Left renal cortex interstitium (tissue), 4 donors: ENCODE results near the gene SYNE1. TPM values are rescaled to one million over a fixed set of nuclear protein-coding genes. Genes with fewer than 3 reads are reported as not detected.
"Not testable (repeated sequence)": the region's sequence is repeated elsewhere in the genome, so short reads cannot be mapped to it uniquely, and the experiment has no call there.

Experiments
- DNase-seq, 4 donors: peaks; one replicate each; pipeline ENCODE4 v3.0.0-alpha.2; 2013; ENCODE audit warnings: low read depth in 4 of 4, low spot score in 2 of 4, missing footprints in 1 of 4
- polyA plus RNA-seq, 4 donors: library from polyadenylated mRNA; unstranded; fragments of 120-200 nt; gene quantifications; one replicate each; pipeline ENCODE4 v1.2.1, GENCODE V29; 2013; ENCODE audit not compliant: insufficient read length in 4 of 4

SYNE1 gene, protein sequence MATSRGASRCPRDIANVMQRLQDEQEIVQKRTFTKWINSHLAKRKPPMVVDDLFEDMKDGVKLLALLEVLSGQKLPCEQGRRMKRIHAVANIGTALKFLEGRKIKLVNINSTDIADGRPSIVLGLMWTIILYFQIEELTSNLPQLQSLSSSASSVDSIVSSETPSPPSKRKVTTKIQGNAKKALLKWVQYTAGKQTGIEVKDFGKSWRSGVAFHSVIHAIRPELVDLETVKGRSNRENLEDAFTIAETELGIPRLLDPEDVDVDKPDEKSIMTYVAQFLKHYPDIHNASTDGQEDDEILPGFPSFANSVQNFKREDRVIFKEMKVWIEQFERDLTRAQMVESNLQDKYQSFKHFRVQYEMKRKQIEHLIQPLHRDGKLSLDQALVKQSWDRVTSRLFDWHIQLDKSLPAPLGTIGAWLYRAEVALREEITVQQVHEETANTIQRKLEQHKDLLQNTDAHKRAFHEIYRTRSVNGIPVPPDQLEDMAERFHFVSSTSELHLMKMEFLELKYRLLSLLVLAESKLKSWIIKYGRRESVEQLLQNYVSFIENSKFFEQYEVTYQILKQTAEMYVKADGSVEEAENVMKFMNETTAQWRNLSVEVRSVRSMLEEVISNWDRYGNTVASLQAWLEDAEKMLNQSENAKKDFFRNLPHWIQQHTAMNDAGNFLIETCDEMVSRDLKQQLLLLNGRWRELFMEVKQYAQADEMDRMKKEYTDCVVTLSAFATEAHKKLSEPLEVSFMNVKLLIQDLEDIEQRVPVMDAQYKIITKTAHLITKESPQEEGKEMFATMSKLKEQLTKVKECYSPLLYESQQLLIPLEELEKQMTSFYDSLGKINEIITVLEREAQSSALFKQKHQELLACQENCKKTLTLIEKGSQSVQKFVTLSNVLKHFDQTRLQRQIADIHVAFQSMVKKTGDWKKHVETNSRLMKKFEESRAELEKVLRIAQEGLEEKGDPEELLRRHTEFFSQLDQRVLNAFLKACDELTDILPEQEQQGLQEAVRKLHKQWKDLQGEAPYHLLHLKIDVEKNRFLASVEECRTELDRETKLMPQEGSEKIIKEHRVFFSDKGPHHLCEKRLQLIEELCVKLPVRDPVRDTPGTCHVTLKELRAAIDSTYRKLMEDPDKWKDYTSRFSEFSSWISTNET (N-terminal part only)
- 100 to 1,000 TPM in 2 of 4 donors, 10 to 100 TPM in 2; 85.2 to 106 (median 101) TPM for polyA plus RNA-seq

DNA sequence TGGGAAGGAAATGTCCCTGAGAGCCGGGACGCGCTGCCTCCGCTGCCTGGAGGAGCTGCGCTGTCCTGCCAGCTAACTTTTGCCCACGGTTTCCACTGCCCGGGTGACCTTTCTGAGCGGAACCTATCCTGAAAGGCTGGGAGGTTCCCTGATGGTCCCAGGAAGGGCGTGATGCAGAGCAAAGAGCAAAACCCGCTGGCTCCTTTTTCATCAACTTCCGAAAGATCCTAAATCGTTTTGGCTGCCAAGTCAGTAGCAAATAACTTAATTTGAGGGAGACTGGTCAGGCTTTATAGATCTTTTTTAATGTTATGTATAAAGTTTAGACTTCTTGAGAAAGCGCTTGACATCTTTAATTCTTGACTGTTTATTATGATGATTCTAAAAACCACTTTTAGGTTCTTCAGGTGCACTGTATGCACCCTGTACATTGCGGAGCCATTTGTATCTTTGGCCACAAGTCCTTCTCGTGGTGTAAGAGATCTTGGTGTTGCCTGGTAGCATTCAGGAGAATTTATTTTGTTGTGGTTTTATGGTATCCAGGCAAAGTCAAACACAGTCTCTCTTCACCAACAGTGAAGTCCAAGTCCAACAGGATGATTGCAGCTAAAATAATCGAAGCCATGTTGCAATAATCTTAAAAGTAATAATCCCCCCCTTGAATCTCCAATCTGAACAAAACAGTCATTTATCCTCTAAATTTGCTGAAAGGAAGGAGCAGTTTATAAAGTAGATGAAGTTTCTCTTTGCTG, at the start of gene SYNE1:
TSS of gene SYNE1 (minus strand) at position 67 of the 752 bp plus-strand sequence. CDS start 9,031 bp downstream, outside the sequence.
- peak in 1 of 4 donors; percentile 2 for DNase-seq

DNA sequence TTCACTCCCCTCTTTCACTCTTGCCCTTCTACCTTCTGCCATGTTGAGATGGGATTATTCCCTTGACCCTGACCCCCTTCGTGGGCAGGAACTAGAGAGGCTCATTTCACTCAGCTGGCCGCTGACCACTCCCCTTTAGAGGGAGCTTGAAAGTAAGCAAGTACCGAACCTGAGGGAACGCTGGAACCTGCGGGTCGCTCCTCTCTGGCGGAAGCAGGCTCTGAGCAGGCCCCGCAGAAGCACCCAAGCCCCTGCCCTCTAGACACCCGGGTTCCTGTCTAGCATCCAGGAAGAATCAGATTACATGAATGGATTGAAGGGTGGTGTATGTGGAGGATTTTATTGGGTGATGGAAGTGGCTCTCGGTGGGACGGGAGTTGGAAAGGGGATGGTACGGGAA, 48.7 kb upstream of the SYNE1 start:
- no peak for DNase-seq

DNA sequence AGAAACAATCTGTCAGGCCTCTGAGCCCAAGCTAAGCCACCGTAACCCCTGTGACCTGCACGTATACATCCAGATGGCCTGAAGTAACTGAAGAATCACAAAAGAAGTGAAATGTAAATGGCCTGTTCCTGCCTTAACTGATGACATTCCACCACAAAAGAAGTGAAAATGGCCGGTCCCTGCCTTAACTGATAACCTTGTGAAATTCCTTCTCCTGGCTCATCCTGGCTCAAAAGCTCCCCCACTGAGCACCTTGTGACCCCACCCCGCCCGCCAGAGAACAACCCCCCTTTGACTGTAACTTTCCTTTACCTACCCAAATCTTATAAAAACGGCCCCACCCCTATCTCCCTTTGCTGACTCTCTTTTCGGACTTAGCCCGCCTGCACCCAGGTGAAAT, 45.8 kb upstream of the SYNE1 start:
- not testable (repeated sequence) for DNase-seq

DNA sequence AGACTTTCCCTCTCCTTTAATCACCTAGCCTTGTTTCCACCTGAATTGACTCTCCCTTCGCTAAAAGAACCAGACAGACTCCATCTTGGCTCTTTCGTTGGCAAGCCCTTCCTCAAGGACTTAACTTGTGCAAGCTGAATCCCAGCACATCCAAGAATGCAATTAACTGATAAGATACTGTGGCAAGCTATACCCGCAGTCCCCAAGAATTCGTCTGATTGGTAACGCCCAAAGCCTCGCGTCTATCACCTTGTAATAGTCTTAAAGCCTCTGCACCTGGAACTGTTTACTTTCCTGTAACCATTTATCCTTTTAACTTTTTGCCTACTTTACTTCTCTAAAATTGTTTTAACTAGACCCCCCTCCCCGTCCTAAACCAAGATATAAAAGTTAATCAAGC, 45.0 kb upstream of the SYNE1 start:
- DNase-seq, result no peak

DNA sequence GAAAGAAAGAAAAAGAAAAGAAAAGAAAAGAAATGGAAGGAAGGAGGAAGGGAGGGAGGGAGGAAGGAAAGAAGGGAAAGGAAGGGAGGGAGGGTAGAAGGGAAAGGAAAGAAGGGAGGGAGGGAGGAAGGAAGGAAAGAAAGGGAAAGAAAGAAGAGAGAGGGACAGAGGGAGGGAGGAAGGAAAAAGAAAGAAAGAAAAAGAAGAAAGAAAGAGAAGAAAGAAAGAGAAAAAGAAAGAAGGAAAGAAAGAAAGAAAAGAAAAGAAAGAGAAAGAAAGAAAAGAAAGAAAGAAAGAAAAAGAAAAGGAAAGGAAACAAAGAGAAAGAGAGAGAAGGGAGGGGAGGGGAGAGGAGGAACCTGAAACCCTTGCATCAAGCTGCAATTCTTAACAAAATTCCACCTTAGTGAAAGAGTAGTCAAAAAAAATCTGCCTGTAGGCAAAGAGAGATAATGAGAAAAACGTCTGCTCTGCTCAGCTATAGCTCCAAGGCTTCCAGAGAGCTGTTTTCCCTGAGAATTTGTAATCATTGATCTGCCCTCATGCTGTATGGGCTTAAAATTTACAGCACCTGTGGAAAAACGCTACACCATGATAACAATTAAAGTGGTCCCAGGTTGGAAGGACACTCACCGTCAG, 43.8 kb upstream of the SYNE1 start:
- no peak for DNase-seq

DNA sequence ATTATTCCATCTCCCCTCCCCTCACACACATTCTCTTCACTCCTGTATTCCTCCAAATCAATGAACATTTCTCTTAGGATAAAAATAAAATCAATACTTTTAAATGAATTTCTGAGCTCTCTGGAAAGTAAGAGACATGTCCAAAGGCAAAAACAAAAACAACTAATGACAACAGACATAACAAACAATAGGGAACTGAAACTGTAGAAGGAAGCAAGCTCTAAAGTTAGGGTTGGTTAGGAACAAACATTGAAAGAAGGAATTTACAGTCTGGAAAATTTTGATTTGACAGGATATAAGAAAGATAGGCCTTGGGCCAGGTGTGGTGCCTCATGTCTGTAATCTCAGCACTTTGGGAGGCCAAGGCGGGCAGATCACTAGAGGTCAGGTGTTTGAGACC, 43.0 kb upstream of the SYNE1 start:
- DNase-seq, result no peak

DNA sequence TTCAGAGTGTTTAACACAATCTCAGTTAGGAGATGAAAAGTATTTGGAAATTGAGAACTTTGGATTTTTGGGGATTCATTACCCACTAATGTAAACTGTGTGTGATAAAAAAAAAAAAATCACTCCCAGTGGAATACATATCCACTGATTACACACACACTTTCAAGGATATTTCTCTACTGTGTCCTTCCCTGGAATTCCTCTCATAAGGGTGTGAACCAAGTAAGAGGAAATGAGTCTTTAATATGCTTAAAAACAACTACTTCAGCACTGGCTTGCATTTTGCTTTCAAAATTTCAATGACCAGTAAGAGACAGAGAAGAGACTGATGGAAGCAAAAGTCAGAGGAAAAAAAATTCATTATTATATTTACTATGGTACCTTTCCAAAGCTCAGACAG, 36.1 kb upstream of the SYNE1 start:
- DNase-seq, result no peak

DNA sequence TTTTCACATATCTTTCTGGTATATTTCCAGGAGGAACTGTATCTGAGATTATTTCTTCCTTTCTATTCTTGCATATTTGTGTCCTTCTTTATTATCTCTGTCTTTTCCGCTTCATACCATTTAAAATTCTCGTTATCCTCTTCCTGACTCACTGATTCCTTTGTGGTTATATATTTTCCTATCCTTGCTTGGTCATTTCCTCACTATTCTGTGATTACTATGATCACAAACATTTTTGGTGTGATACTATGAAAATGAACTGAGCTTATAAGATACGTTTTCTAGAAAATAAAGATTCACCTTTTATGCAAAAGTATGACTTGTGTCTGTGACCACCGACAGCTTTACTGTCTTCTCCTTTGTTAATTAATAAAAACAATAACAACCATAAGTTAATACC, 34.0 kb upstream of the SYNE1 start:
- DNase-seq, result no peak

DNA sequence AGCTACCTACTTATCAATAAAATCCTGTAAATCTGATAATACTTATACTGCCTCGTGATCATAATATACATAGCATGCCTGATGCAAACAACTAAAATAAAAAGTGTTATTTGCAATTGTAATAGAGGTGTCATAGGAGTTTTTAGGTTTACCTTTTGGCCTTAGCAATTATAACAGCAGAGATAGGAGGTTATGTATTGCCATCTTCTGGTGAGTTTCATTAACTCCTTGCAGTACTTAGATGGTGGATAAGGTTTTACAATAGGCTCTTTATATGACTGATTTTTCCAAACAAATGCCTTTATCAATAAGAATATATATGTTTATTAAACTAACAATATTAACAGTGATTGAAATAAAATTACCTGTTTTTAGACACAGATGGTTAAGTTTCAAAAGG, 32.7 kb upstream of the SYNE1 start:
- DNase-seq, result no peak

DNA sequence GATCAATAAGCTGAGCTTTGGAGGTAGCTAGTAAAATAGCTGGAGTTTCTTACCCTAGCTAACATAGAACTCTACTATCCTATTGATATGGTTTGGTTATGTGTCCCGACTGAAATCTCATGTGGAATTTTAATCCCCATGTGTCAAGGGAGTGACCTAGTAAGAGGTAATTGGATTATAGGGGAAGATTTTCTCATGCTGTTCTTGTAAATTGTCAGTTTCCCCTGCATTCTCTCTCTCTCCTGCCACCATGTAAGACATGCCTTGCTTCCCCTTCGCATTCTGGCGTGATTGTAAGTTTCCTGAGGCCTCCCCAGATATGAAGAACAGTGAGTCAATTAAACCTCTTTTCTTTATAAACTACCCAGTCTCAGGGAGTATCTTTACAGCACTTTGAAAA, 24.6 kb upstream of the SYNE1 start:
- DNase-seq, result no peak

DNA sequence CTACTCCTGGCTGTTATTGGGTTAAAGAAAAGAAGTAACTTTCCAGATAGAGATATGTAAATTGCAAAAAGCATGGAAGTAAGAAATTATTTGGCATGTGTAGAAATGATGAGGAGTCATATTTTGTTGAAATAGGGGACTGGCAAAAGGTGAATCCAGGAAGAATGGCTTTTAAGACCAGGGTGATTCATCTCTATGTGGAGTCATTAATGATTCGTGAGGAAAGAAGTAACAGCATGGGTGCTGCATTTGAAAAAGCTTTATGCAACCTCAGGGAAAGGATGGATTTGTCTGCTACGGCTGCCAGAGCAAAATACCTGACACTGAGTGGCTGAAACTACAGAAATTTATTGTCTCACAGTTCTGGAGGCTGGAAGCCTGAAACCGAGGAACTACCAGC, 14.8 kb upstream of the SYNE1 start:
- no peak for DNase-seq

DNA sequence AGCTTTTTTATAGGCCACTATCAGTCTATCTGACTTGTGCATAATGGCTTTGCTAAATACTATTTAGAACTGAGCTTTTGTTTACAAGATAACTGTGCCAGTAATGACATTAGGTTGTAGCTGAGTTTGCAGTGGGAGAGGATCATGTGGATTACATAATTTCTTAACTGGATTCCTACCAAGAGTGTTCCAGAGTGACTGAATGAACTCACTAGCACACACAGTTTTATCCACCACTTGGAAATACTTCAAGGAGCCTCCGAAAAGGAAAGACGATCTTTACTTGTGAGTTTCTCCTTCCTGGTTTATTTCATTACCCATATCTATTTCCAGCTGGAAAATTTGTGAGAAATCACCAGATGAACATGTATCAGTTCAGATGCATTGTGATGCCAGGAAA, 10.9 kb upstream of the SYNE1 start:
- no peak for DNase-seq

DNA sequence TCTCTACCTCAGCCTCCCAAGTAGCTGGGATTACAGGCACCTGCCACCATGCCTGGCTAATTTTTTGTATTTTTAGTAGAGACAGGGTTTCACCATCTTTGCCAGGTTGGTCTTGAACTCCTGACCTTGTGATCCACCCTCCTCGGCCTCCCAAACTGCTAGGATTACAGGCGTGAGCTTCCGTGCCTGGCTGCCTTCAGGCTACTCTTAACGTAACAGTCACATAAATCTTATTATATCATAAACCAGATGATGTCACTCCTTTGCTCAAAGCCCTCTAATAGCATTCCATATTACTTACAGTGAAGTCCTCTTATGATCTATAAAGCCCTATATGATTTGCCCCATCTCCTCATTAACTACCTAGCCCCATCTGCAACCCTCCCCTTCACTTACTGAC, 9.6 kb upstream of the SYNE1 start:
- not testable (repeated sequence) for DNase-seq

DNA sequence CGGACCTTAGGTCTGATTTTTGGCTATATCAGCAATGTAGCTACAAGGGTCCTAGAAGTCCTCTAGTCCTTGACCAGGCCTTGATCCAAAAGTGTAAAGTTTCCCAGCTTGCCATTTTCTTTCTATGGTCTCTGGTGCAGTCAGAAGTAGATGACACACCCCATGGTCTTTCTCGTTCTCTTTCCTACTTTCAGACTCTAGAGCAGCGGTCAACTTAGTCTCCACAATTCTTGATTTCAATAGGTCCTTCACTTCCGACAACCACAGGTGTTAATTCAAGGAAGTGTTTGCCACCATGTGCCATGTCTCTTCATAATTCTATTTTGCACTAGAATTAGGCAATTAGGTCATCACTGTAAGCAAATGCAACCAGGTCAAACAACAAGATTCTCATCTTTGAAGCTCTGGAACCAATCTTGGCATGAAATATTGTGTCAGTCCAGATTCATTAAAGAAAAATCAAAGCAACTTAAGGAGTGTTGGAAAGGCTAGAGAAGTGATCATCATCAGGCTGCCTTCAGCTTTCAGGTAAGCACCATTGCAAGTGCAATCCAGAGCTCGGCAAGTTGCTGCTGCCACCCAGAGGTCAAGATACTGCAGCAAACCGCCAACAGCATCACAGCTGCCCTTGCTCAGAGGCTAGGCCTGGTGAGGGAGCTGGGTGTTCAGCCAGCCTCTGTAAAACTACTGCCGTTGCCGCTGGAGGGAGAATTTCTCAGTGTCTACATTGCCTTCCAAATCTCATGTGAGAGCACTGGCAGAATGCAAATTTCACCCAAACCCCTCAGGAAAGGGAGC, 5.6 kb upstream of the SYNE1 start:
- peak in 1 of 4 donors; percentile 13 for DNase-seq

DNA sequence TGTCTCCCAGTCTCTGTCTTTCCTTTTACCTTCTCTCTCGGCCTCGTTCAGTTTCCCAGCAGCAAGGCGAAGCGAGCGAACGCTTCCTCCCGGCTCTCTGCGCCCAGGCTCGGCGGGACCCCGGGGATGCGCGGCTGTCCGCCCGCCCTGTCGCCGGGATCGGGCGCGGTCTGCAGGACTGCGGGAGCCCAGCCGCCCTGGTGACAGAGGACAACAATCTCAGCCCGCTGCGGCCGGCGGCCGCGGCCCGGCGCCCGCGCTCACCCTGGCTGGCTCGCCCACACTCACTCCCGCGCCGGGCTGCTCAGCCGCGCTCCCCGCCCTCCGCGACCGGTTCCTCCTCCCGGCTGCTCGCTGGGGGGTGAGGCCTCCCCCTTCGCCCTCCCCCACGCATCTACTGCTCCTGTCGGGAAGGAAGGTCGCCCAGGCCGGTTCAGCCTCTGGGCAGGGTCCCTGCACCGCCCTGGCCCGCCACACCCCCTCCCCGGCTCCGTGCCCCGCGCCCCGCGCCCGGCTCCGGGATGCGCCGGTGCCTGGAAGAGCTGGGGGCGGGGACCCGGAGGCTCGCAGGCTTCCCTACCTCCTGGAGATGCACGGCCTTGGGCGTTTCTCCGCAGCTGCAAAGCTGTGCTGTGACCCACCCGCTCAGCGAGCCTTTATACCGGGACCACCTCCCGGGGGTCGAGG, 410 bp downstream of the SYNE1 start:
- peak in 2 of 4 donors; percentile 13 to 19 for DNase-seq

DNA sequence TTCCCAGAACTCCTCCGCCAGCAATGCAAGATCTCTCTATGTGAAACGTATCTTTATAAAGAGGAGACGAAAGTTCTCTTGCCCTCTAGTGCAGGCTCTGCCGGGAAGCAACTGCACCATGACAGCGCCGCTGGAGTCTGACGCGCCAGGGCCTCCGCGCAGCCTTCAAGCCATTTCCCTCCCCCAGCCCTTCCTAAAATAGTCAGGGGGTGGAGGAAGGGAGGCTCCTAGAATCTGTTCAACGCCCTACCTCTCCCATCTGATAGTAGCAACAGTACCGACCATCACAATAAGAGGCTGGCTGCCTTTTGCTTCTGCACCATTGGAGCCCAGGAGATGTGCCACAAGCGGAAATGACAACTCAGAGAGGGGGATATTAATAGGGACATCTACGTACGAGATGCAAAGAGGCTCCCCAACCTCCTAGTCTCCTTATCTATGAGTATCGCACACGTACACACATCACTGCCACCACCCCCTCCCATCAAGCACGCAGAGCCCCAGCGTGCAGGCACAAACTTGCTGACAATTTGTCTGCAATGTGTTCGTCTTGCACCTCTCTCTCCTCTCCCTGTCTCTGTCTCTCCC, 1.0 kb downstream of the SYNE1 start:
- peak in 2 of 4 donors; percentile 19 to 21 for DNase-seq

DNA sequence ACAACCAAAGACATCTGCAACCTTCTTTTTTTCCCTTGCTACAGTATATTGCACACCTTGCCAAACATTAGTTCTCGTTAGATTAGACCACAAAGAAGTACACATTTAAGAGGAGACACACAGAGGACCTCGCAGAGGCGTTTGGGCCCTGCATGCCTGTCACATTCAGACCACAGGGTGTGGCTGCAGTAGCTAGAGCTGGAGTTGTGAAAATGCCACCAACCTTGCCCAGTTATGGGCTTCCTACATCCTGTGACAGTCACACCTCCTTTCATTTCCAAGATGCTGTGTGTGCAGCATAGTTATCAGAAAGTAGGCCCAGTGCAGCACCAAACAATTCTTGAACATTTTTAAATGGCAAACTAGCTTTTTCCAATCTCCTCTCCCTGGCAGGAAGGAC, 2.4 kb downstream of the SYNE1 start:
- no peak for DNase-seq
